Measurements from ENCODE around the gene SRD5A2.

- no peak for TF ChIP-seq CTCF (IDR thresholded peaks at IDR 0.05)
- no peak for TF ChIP-seq POLR2A (IDR thresholded peaks at IDR 0.05)
Measured at GRCh38 chr2:31522786-31523185, 58.0 kb downstream of the SRD5A2 start.
